NCI-H524 (cell line): ENCODE measurements around the gene PPP4R1.
"Not testable (repeated sequence)": the region's sequence is repeated elsewhere in the genome, so short reads cannot be mapped to it uniquely, and the experiment has no call there.

Experiments used
- DNase-seq, 2 experiments: peaks; one replicate each; lab custom pipeline; 2025; lab: John Stamatoyannopoulos, UW

Gene PPP4R1, protein sequence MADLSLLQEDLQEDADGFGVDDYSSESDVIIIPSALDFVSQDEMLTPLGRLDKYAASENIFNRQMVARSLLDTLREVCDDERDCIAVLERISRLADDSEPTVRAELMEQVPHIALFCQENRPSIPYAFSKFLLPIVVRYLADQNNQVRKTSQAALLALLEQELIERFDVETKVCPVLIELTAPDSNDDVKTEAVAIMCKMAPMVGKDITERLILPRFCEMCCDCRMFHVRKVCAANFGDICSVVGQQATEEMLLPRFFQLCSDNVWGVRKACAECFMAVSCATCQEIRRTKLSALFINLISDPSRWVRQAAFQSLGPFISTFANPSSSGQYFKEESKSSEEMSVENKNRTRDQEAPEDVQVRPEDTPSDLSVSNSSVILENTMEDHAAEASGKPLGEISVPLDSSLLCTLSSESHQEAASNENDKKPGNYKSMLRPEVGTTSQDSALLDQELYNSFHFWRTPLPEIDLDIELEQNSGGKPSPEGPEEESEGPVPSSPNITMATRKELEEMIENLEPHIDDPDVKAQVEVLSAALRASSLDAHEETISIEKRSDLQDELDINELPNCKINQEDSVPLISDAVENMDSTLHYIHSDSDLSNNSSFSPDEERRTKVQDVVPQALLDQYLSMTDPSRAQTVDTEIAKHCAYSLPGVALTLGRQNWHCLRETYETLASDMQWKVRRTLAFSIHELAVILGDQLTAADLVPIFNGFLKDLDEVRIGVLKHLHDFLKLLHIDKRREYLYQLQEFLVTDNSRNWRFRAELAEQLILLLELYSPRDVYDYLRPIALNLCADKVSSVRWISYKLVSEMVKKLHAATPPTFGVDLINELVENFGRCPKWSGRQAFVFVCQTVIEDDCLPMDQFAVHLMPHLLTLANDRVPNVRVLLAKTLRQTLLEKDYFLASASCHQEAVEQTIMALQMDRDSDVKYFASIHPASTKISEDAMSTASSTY

DNA sequence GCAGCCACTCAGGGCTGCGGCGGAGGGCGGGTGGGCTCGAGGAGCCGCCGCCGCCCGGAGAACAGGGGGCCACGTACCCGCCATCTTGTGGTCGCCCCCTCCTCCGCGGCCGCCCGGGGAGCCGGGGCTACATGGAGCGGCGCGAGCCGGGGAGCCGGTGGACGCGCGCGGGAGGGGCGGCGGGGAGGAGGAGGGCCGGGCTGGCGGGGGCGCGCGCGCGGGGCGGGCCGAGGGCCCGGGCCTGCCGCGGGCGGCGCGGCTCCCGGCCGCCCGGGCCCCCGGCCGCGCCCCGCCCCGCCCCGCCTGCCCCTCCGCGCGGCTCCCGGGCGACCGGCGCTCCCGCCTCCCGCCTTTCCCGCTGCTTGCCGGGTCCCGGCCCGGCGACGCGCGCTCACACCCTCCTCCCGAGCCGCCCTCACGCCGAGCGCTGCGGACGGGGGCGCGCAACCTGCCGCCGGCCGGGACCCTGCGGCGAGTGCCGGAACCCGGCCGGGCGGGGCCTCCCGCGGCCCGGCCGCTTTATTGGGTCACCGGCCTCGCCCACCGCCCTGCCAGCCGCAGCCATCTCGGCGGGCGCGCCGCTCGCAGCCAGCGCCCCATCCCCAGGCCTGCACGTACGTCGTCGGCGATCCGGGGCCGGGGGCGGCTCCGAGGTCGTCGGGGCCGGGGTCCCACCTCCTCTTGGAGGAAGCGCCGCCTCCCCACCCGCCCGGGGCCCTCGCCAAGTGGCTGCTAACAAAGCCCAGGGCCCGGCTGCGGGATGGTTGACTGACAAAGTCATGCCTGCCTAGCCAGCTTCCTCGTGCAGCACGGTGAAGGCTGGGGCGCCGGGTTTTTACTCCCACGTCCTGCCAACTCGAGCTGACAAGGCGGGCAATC, at the start of gene PPP4R1:
PPP4R1 (minus strand) TSS at position 159 of the 879 bp plus-strand sequence; CDS start at position 84, 75 bp downstream.
- DNase-seq = peak; percentile 20 to 60

GRCh38 chr18:9663377-9663776, 49.0 kb upstream of the PPP4R1 start:
- no peak for DNase-seq

- no peak for DNase-seq
Observed at GRCh38 chr18:9661564-9661963, 47.2 kb upstream of the PPP4R1 start.

- no peak for DNase-seq
Observed at GRCh38 chr18:9659499-9660375, 45.4 kb upstream of the PPP4R1 start.

- DNase-seq = no peak
Observed at GRCh38 chr18:9658087-9658641, 43.8 kb upstream of the PPP4R1 start.

DNA sequence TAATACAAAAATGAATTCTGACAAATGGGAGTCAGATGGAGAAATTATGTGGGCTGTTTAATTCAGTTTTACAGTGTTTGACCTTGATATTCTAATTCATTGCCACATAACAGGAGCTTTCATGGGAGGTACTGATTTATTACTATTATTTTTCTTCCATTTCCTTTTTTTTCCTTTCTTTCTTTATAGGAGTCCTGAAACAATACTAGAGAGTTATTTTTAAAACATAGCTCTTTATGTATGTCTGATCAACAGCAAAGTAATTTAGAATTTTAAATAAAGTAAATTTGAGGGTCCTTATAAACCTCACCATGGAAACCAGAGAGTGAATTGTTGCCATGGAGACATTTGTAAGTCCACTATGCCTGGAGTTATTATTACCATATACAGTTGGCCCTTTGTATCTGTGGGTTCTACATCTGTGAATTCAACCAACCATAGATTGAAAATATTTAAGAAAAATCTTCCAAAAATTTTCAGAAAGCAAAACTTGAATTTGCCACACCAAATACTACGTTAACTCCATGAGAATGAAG, 40.9 kb upstream of the PPP4R1 start:
- DNase-seq = no peak

DNA sequence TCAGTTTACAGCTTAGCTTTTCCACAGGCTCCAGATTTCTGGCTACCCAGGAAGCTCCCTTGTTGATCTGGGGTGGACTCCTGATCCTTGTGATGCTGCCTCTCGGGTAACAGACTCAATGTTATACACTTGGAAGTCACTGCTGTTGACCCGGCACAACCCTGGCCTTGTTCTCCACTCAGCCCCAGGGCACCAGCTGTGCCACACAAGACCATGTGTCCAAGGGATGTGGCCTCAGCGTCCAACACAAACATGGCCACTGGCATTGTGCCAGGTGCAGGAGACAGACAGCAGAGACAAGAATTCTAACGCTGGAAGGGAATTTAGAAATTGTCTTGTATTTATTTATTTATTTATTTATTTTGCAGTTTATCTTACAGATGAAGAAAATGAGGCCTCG, 39.0 kb upstream of the PPP4R1 start:
- DNase-seq = no peak

DNA sequence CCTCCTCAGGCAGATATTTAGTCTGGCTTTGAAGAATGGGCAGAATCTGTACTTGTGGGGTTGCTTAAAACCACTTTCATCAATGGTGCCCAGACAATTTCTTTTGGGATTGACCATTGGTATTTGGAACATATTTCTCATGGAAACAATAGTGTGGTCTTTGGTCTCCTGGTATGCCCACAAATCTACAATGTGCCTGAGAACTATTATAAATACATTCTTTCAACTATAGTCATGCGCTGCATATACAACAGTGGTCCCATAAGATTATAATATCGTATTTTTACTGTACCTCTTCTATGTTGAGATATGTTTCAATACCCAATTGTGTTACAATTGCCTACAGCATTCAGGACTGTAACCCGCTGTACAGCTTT, 34.8 kb upstream of the PPP4R1 start:
- no peak for DNase-seq

DNA sequence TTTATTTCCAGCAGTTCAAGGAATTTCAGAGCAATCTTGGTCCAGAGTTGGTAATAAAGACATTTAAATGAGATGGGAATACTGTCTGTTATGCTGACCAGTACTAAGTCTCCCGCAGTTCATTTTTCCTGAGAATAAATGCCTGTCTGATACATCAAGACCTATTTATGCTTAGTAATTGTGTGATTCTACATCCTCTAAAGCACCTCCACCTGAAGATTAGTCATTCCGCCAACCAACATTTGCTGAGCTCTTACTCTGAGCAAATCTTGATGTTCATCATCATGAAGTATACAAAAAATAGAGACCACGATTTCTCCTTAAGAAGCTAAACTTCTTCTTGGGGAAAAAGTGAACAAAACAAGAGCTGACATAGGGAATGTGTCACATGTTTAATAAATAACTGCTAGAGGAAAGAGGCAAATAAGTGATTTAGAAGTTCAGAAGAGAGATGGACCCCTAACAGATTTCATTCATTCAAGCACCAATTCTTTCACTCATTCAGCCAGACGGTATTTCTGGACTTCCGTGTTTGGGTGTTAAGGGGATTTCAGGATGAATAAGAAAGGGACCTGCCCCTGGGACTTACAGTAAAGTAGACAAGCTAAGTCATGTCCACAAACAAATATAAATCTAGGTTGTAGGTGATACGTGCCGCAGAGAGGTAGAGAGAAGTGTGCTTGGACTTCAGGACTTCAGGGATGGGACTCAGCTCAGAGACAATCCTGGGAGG, 34.2 kb upstream of the PPP4R1 start:
- no peak for DNase-seq

- no peak for DNase-seq
Observed at GRCh38 chr18:9647496-9648323, 33.4 kb upstream of the PPP4R1 start.

DNA sequence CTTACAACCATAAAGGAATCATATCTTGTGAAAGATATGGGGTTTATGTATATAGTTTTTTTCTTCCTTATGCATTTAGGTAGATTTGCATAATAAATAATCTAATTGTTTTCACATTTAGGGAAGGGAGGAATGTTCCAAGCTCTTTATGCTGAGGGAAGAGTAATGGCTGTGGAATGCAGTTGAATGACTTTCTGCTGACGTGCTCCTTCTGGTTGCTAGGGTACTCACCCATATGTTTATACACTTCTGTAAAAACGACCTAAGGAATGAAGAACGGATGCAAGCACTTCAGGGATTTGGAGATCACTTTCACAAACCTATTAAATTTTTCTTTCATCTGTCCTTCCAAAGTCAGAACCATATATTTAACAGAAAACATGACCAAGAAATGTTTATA, 29.2 kb upstream of the PPP4R1 start:
- DNase-seq = peak in 1 of 2 experiments; percentile 10

- no peak for DNase-seq
Observed at GRCh38 chr18:9642799-9643462, 28.6 kb upstream of the PPP4R1 start.

GRCh38 chr18:9641081-9641480, 26.7 kb upstream of the PPP4R1 start:
- not testable (repeated sequence) for DNase-seq

- no peak for DNase-seq
Observed at GRCh38 chr18:9638886-9639285, 24.5 kb upstream of the PPP4R1 start.

- DNase-seq = no peak
Observed at GRCh38 chr18:9637036-9637767, 22.8 kb upstream of the PPP4R1 start.

- no peak for DNase-seq
Observed at GRCh38 chr18:9634856-9635255, 20.5 kb upstream of the PPP4R1 start.

DNA sequence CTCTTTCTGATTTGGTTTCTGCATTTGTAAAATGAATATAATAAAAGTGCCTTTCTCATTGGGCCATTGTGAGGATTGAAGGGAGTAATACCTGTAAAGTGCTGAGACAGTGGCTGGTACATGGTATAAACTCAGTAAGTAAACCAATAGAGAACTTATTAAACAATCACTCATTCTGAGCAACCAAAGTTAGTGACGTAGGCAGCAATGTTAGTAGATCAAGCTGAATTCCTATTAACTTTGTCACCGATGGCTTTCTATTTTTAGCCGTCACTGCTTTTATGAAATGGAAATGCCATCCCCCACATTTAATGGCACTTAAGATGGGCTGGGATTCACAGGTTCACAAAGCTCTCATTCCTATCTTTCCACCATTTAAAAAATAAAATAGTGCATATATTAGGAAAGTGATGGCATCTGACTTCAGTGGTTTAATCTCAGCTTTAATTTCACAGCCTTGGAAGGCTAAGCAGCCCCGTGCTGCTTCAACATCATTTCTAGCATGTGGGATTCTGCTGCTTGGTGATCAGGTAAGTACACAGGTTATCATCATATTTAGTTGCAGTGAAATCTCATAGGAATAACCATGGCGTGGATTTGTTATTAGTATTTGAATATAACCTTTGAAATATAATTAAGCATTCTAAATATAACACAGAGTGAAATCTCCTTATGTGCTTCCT, 17.6 kb upstream of the PPP4R1 start:
- no peak for DNase-seq
